Stimulated activated naive CD4-positive, alpha-beta T cell (primary cell): ENCODE data around the gene C4B.

Experiments
- DNase-seq, 6 experiments: peaks; one replicate each; lab custom pipeline; 2025; lab: John Stamatoyannopoulos, UW

C4B gene

GRCh38 chr6:32081168-32081990 is 66.8 kb downstream of the C4B start:
- DNase-seq, result no peak

DNA sequence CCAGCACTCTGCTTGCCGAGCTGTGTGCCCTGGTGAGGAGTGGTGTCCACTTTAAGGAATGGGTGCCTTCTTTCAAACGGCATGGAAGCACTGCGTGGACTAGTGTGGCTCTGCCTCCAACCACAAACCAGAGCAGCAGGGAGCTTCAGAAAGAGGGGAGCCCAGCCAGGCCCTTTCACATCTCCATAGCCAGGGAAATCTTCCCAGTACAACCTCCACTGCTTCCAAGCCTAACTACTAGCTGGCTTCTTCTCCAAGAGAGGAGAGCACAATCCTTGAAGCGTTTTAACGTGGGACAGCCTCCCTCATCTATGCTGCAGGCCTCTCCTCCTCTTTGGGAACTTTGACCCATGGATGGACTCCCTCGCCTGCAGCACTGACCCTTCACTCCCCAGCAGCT is 67.9 kb downstream of the C4B start:
- no peak for DNase-seq

DNA sequence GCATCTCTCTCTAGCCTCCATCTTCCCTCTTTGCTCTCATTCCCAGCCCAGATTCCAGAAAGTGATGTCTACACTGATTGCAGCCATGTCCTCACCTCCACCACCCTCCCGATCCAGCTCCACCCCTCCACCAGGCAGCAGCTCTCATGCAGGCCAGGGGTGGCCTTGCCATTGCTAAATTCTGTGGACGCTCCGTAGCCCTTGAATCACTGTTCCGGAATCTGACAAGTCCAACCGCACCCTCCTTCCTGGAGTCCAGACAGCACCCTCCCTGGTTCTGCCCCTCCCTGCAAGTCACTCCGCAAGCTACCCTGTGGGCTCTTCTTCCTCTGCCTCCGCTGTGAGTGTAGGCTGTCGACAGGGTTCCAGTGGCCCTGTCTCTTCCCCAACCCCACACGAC is 68.3 kb downstream of the C4B start:
- no peak for DNase-seq

DNA sequence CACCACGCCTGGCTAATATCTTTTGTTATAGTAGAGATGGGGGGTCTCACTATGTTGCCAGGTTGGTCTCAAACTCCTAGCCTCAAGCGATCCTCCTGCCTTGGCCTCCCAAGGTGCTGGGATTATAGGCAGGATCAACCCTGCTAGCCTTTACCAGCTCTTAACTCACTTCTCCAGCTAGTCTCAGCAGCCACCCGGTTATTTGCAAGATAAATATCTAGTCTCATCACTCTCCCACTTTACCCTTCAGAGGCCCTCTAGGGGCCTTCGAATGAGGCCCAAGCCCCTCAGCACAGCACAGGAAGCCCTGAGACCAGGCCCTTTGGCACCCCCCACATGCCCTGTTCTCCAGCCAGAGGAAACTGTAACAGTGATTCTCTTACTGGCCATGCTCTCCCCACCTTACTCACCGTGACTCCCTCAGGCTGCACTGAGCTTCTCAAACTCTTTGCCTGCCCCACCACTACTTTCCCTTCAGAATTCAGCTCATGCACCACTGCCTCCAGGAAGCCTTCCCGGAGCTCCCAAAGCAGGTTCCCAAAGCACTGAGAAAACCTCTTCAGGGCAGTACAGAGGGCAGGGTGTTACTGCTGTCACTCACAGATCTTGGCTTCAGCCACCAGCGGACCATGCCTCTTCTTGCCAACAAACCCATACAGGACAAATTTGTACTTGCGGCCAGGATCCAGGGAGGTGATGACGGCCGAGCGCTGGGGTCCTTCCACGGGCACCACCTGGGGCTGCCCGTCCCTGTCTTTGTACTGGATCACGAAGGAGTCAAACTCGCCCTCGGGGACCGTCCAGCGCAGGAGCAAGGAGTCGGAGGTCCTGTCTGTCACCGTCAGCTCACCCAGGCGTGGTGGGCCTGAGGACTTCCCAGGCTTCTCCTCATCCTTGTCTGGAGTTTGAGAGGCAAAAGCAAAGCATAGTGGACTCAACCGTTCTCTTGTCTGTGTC is 69.5 kb downstream of the C4B start:
- DNase-seq, result no peak

DNA sequence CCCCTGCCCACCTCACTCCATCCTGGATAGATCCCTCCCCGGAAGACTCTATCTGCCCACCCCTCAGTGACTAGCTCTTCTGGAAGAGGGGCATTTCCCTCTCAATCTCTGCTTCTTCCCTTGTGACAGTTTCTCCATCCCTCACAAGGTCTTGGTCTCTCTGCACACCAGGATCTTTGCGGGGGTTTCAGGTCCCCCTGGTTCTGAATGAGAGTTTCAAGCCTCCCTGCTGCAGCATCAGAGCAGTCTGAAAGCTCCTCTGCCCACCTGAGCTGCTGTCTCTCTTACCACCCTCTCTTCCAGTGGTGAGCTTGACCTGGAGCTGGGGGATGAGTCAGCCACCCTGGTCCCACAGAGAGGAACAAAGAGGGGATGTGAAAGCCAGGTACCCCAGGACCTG is 70.2 kb downstream of the C4B start:
- DNase-seq, result no peak
